GM12878 (cell line): ENCODE measurements around the gene LRRC73. TPM values are rescaled to one million over a fixed set of nuclear protein-coding genes. Genes with fewer than 3 reads are reported as not detected.

Experiments used
- ATAC-seq: fragments of 200-7000 bp; cut with Tn5 transposase; 3 replicates; pipeline ENCODE4 v1.9.1; 2020; ENCODE audit warnings: mild to moderate bottlenecking, moderate library complexity
- BruUV-seq: library from RNA; stranded (reverse); fragments of 400-500 nt; replicated peaks from 2 replicates; lab custom pipeline; 2021; lab: Mats Ljungman, UMichigan
- CTCF ChIA-PET: fragments of 300-600 bp; sonication (Branson Sonifier 250); formaldehyde crosslinking; extraction: SDS; loops from one replicate; lab custom pipeline; 2021; ENCODE audit warnings: inconsistent platforms; lab: Yijun Ruan, JAX
- POLR2A ChIA-PET: fragments of 350-600 bp; formaldehyde crosslinking; extraction: SDS; loops from one replicate; lab custom pipeline; 2021; ENCODE audit warnings: inconsistent platforms; lab: Charles Lee
- RAD21 ChIA-PET: fragments of 300-600 bp; sonication (Branson Sonifier 250); formaldehyde crosslinking; loops from one replicate; lab custom pipeline; 2023; ENCODE audit warnings: antibody characterized with exemption; ENCODE audit not compliant: unreplicated experiment; lab: Charles Lee
- SMC1A ChIA-PET: fragments of 300-600 bp; sonication (Branson Sonifier 250); formaldehyde crosslinking; loops from one replicate; lab custom pipeline; 2023; ENCODE audit not compliant: unreplicated experiment, uncharacterized antibody; lab: Charles Lee
- DNase-seq: peaks from one replicate; pipeline ENCODE4 v3.0.0-alpha.2; 2011; ENCODE audit warnings: low read depth, low spot score
- FAIRE-seq: peaks from 3 replicates; lab custom pipeline; 2011; peaks lifted over from hg19 to GRCh38; lab: Jason Lieb, UNC
- H2AFZ ChIP-seq: 2 replicates; pipeline ENCODE4 v1.6.0; 2011; ENCODE audit warnings: low read depth, low read length, control low read depth; ENCODE audit not compliant: control insufficient read depth
- H3K27ac ChIP-seq: 2 replicates; pipeline ENCODE4 v1.5.1; 2011; ENCODE audit warnings: control low read depth; ENCODE audit not compliant: control insufficient read depth, insufficient read depth
- H3K27me3 ChIP-seq, 2 experiments: replicated peaks in 1 of 2; 2 replicates each; pipeline versions ENCODE4 v1.6.0 to v1.6.1; 2011; ENCODE audit warnings: low read length in 1 of 2; ENCODE audit not compliant: control insufficient read depth in 2 of 2, insufficient read depth in 2 of 2
- H3K36me3 ChIP-seq, 2 experiments: 2 replicates each; pipeline ENCODE4 v1.5.1; 2011; ENCODE audit warnings: low read length in 1 of 2; ENCODE audit not compliant: control insufficient read depth in 2 of 2, insufficient read depth in 2 of 2
- H3K4me1 ChIP-seq: 2 replicates; pipeline ENCODE4 v1.6.1; 2011; ENCODE audit warnings: mild to moderate bottlenecking, low read length, moderate library complexity, mixed read lengths; ENCODE audit not compliant: control insufficient read depth, insufficient read depth
- H3K4me2 ChIP-seq: 2 replicates; pipeline ENCODE4 v1.6.0; 2011; ENCODE audit warnings: control low read depth; ENCODE audit not compliant: control insufficient read depth, insufficient read depth
- H3K4me3 ChIP-seq: fragments of 200-600 bp; sonication (generic); 2 replicates; pipeline ENCODE4 v1.5.1; 2016
- H3K79me2 ChIP-seq: 2 replicates; pipeline ENCODE4 v1.6.0; 2011; ENCODE audit warnings: low read length; ENCODE audit not compliant: control insufficient read depth, insufficient read depth
- H3K9ac ChIP-seq: 2 replicates; pipeline ENCODE4 v1.8.0; 2011; ENCODE audit warnings: low read length, control low read depth, mixed read lengths; ENCODE audit not compliant: control insufficient read depth, insufficient read depth
- H3K9me3 ChIP-seq: replicated peaks from 3 replicates; pipeline ENCODE4 v1.5.1; 2011; ENCODE audit warnings: mild to moderate bottlenecking, low read length; ENCODE audit not compliant: control insufficient read depth, insufficient read depth
- H4K20me1 ChIP-seq: 2 replicates; pipeline ENCODE4 v1.6.0; 2011; ENCODE audit not compliant: control insufficient read depth, insufficient read depth
- BACH1 ChIP-seq: fragments of 450-650 bp; IDR thresholded peaks from 2 replicates; pipeline ENCODE4 v1.6.1; 2017; ENCODE audit warnings: mild to moderate bottlenecking, borderline replicate concordance
- CBX3 ChIP-seq: fragments of 200-600 bp; sonication (generic); IDR thresholded peaks from 2 replicates; pipeline ENCODE4 v1.6.1; 2016; ENCODE audit warnings: low read depth, borderline replicate concordance
- EP300 ChIP-seq, 2 experiments: fragments of 150-350 bp in 1 of 2; IDR thresholded peaks; 2 replicates each; pipeline ENCODE4 v1.6.1; 2011 to 2012; ENCODE audit warnings: low read depth in 2 of 2, low read length in 2 of 2, borderline replicate concordance in 1 of 2, improper control_type of control experiment in 1 of 2, inconsistent platforms in 1 of 2; ENCODE audit not compliant: control insufficient read depth in 1 of 2
- ETV6 ChIP-seq, 2 experiments: fragments of 450-650 bp in 1 of 2; IDR thresholded peaks in 1 of 2; conservative IDR thresholded peaks in 1 of 2; 2 replicates each; pipeline ENCODE4 v1.6.1; 2014; ENCODE audit warnings: antibody characterized with exemption in 1 of 2, borderline replicate concordance in 1 of 2, low read depth in 1 of 2, mild to moderate bottlenecking in 1 of 2, moderate library complexity in 1 of 2
- EZH2 ChIP-seq: IDR thresholded peaks from 2 replicates; pipeline ENCODE4 v1.6.1; 2012; ENCODE audit warnings: low read depth, mild to moderate bottlenecking, control low read depth, inconsistent platforms, low read length, borderline replicate concordance; ENCODE audit not compliant: control insufficient read depth
- FOS ChIP-seq: IDR thresholded peaks from 3 replicates; pipeline ENCODE4 v1.6.1; 2011; ENCODE audit warnings: borderline replicate concordance; ENCODE audit not compliant: insufficient read length; ENCODE audit errors: extremely low read depth
- FOXK2 ChIP-seq: fragments of 450-650 bp; IDR thresholded peaks from 2 replicates; pipeline ENCODE4 v1.6.1; 2017; ENCODE audit warnings: mild to moderate bottlenecking, moderate library complexity
- MYB ChIP-seq: fragments of 150-350 bp; IDR thresholded peaks from 2 replicates; pipeline ENCODE4 v1.6.1; 2014; ENCODE audit warnings: mild to moderate bottlenecking, low read depth, low read length, borderline replicate concordance
- NFYB ChIP-seq: IDR thresholded peaks from 2 replicates; pipeline ENCODE4 v1.6.1; 2011; ENCODE audit warnings: low read depth, mild to moderate bottlenecking, low read length, improper control_type of control experiment, moderate library complexity; ENCODE audit not compliant: insufficient read depth
- RAD51 ChIP-seq: fragments of 450-650 bp; IDR thresholded peaks from 2 replicates; pipeline ENCODE4 v1.6.1; 2016; ENCODE audit warnings: moderate library complexity, mild to moderate bottlenecking, inconsistent platforms
- SMAD1 ChIP-seq: fragments of 450-650 bp; IDR thresholded peaks from 2 replicates; pipeline ENCODE4 v1.6.1; 2018; ENCODE audit warnings: mild to moderate bottlenecking, low read depth; ENCODE audit not compliant: partially characterized antibody
- SMC3 ChIP-seq: IDR thresholded peaks from 2 replicates; pipeline ENCODE4 v1.6.1; 2011; ENCODE audit warnings: low read length, improper control_type of control experiment, borderline replicate concordance
- SP1 ChIP-seq: IDR thresholded peaks from one replicate; pipeline ENCODE4 v1.6.1; 2011; ENCODE audit warnings: low read depth, low read length
- SUZ12 ChIP-seq: fragments of 200-600 bp; sonication (generic); IDR thresholded peaks from one replicate; pipeline ENCODE4 v1.6.1; 2018; ENCODE audit warnings: antibody characterized with exemption, mild to moderate bottlenecking; ENCODE audit not compliant: unreplicated experiment
- YBX1 ChIP-seq: fragments of 450-650 bp; IDR thresholded peaks from 2 replicates; pipeline ENCODE4 v1.6.1; 2016; ENCODE audit warnings: antibody characterized with exemption
- ZBTB33 ChIP-seq: fragments of 450-650 bp; IDR thresholded peaks from 2 replicates; pipeline ENCODE4 v1.6.1; 2017; ENCODE audit warnings: mild to moderate bottlenecking
- ZNF217 ChIP-seq: fragments of 450-650 bp; IDR thresholded peaks from 2 replicates; pipeline ENCODE4 v1.6.1; 2017; ENCODE audit warnings: antibody characterized with exemption, mild to moderate bottlenecking
- WGBS: methylation state at CpG from one replicate; pipeline ENCODE4 v1.1.6; 2016; ENCODE audit warnings: low lambda C conversion rate; ENCODE audit not compliant: insufficient replicate concordance, insufficient coverage; ENCODE audit errors: missing lambda C conversion rate; 5-methylcytosine and 5-hydroxymethylcytosine counted together
- in situ Hi-C: fragments of 300-500 bp; cut with MboI; formaldehyde crosslinking; loops from 9 replicates; pipeline ENCODE4 v1.14.3; 2018; ENCODE audit warnings: mixed read lengths
- intact Hi-C: fragments of 100-400 bp; cut with micrococcal nuclease; formaldehyde crosslinking; loops from one replicate; pipeline ENCODE4 v1.14.2; 2022; ENCODE audit not compliant: unreplicated experiment
- polyA plus RNA-seq, 11 experiments: library from polyadenylated mRNA; depleted of rRNA in 4 of 11; unstranded in 6 of 11; stranded (reverse) in 5 of 11; fragments of >200 nt; fragmentation: Nextera tagmentation in 4 of 11; fragmentation: Illumina TruSeq in 1 of 11; extraction: Ambion mirVana in 4 of 11; extraction: Trizol in 1 of 11; gene quantifications; 1 replicate in 1 of 11; 2 replicates in 10 of 11; pipeline versions ENCODE4 v1.2.1 to v1.2.3, GENCODE V29; 2011 to 2016; ENCODE audit warnings: inconsistent platforms in 2 of 11, missing spikeins in 2 of 11, low read depth in 1 of 11
- total RNA-seq, 4 experiments: library from RNA; depleted of rRNA in 3 of 4; stranded (reverse); fragments of >200 nt in 3 of 4; fragmentation: Illumina TruSeq in 1 of 4; extraction: Trizol in 1 of 4; gene quantifications; 2 replicates each; pipeline versions ENCODE4 v1.2.1 to v1.2.3, GENCODE V29; 2013 to 2021

LRRC73 gene
- total and polyA plus RNA-seq, 10 of the 15 experiments (the other 5 are each of a cell fraction or from before 2014, with no cell fraction given) = 0.13 TPM; not detected in 9

- DNase-seq (no peak), FAIRE-seq (no peak), ATAC-seq (no peak)
- ChIA-PET RAD21 (no interaction called here), CTCF (interaction anchor here (0.8 kb wide), 1 partner anchor 30 kb away, joined by 4 read pairs; no protein-coding TSS in a partner anchor), POLR2A (no interaction called here), SMC1A (interaction anchor here (1.2 kb wide), 1 partner anchor 85 kb away, joined by 3 read pairs; no protein-coding TSS in a partner anchor)
- H3K4me3 ChIP-seq = no peak overlapping the region
- H3K36me3 ChIP-seq = no peaks in the 10 kb centered on the region
- H3K4me2 ChIP-seq = no peak overlapping the region
- no peak overlapping the region for H3K27ac ChIP-seq
- H4K20me1 ChIP-seq = no peaks in the 10 kb centered on the region
- no TSS peak for BruUV-seq
- WGBS = 65% methylated on average over 6 of the region's 6 CpGs
- TF ChIP-seq RAD51 = no peak
- TF ChIP-seq FOXK2 = no peak
- no peak for TF ChIP-seq ETV6 (conservative IDR thresholded peaks at IDR 0.05 in 1 of 2, IDR thresholded peaks at IDR 0.05 in 1 of 2; ENCODE audit: borderline replicate concordance in 1 of 2, low read depth in 1 of 2)
- no peak for TF ChIP-seq SMAD1
- H2AFZ ChIP-seq = no peak overlapping the region
- H3K79me2 ChIP-seq = peaks cover 8% of the 10 kb centered on the region
- no peaks in the 10 kb centered on the region for H3K9me3 ChIP-seq
- no peak overlapping the region for H3K9ac ChIP-seq
- 0 out of 4 replicates have a peak, but pooled peaks cover 0 to 2% of the 10 kb centered on the region in 2 experiments for H3K27me3 ChIP-seq
- in situ Hi-C loops (no loop called here), intact Hi-C loops (no loop called here)
- peaks cover 4% of the 10 kb centered on the region for H3K4me1 ChIP-seq
Measured at GRCh38 chr6:43475516-43475915, 34.6 kb downstream of the LRRC73 start.

GRCh38 chr6:43472515-43472914, 37.6 kb downstream of the LRRC73 start:
- 74% methylated on average over 4 of the region's 4 CpGs for WGBS
- H3K9ac ChIP-seq = no peak overlapping the region
- no peak overlapping the region for H3K4me2 ChIP-seq
- intact Hi-C loops (no loop called here), in situ Hi-C loops (no loop called here)
- ChIA-PET RAD21 (no interaction called here), CTCF (interaction anchor here (0.6 to 0.9 kb wide), 2 partner anchors 12 to 16 kb away, joined by 3 to 4 read pairs; no protein-coding TSS in a partner anchor), POLR2A (interaction anchor here (0.6 kb wide), 1 partner anchor 382 kb away, joined by 4 read pairs; no protein-coding TSS in a partner anchor), SMC1A (no interaction called here)
- H3K36me3 ChIP-seq = no peaks in the 10 kb centered on the region
- no peak for DNase-seq
- H2AFZ ChIP-seq = no peak overlapping the region
- no peak overlapping the region for H3K4me3 ChIP-seq
- ATAC-seq = no peak
- no peak for FAIRE-seq
- no peaks in the 10 kb centered on the region for H4K20me1 ChIP-seq
- H3K79me2 ChIP-seq = no peaks in the 10 kb centered on the region
- no peak overlapping the region for H3K27ac ChIP-seq
- H3K27me3 ChIP-seq = peaks cover 0 to 2% of the 10 kb centered on the region in 2 experiments; a peak in 1 of 4 replicates
- no TSS peak for BruUV-seq
- H3K4me1 ChIP-seq = no peaks in the 10 kb centered on the region
- no peaks in the 10 kb centered on the region for H3K9me3 ChIP-seq
- TF ChIP-seq YBX1 = no peak
- no peak for TF ChIP-seq ZNF217
- TF ChIP-seq ZBTB33 = no peak
- TF ChIP-seq EZH2 = no peak
- TF ChIP-seq SP1 = no peak
- TF ChIP-seq CBX3 = no peak
- TF ChIP-seq EP300 (IDR thresholded peaks at IDR 0.05; ENCODE audit: borderline replicate concordance in 1 of 2, control insufficient read depth in 1 of 2, low read depth in 2 of 2, low read length in 2 of 2) = no peak
- no peak for TF ChIP-seq FOS
- TF ChIP-seq SMC3 = no peak
- TF ChIP-seq NFYB = no peak
- TF ChIP-seq MYB = no peak
- no peak for TF ChIP-seq BACH1
- TF ChIP-seq SUZ12 = no peak
